KOPT-K1 (cell line): ENCODE results near the gene OR13H1.

Experiments used
- H3K27ac ChIP-seq: fragments of 200-600 bp; sonication (generic); 2 replicates; pipeline ENCODE4 v1.5.1; 2016; ENCODE audit warnings: antibody characterized with exemption, mild to moderate bottlenecking, low read depth, low read length; ENCODE audit not compliant: poor library complexity, severe bottlenecking
- H3K36me3 ChIP-seq: fragments of 200-600 bp; sonication (generic); 2 replicates; pipeline ENCODE4 v1.5.1; 2017; ENCODE audit warnings: antibody characterized with exemption, mild to moderate bottlenecking, low read length, moderate library complexity; ENCODE audit not compliant: insufficient read depth
- H3K9me3 ChIP-seq: fragments of 200-600 bp; sonication (generic); 2 replicates; pipeline ENCODE4 v1.5.1; 2017; ENCODE audit warnings: antibody characterized with exemption, low read length, mild to moderate bottlenecking; ENCODE audit not compliant: insufficient read depth, poor library complexity, severe bottlenecking

The OR13H1 gene

DNA sequence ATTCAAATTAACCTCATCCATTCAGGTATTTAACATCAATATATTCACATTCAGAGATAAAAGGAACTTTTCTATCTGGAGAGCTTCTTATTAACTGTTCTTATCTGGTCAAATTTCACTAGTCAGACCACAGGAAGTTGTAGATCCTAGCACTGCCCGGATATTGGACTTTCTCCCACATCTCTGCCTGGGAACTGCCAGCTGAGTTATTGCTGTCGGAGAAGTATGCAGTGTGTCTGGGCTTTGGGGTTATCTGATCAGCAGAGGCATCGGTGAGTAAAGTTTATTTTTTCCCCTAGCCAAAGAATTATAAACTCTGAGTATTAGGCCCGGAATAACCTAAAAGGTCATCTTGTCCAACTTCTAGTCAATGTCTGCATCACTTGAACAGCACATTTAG lies 45.1 kb downstream of the OR13H1 start:
- Histone ChIP-seq H3K27ac (no peak overlapping the region), H3K9me3 (no peaks in the 10 kb centered on the region), H3K36me3 (no peaks in the 10 kb centered on the region)
